NCI-H1436 (cell line): Measurements from ENCODE around the gene SLC16A2.

Experiments used
- DNase-seq: peaks from one replicate; lab custom pipeline; 2025; lab: John Stamatoyannopoulos, UW

The SLC16A2 gene

DNA sequence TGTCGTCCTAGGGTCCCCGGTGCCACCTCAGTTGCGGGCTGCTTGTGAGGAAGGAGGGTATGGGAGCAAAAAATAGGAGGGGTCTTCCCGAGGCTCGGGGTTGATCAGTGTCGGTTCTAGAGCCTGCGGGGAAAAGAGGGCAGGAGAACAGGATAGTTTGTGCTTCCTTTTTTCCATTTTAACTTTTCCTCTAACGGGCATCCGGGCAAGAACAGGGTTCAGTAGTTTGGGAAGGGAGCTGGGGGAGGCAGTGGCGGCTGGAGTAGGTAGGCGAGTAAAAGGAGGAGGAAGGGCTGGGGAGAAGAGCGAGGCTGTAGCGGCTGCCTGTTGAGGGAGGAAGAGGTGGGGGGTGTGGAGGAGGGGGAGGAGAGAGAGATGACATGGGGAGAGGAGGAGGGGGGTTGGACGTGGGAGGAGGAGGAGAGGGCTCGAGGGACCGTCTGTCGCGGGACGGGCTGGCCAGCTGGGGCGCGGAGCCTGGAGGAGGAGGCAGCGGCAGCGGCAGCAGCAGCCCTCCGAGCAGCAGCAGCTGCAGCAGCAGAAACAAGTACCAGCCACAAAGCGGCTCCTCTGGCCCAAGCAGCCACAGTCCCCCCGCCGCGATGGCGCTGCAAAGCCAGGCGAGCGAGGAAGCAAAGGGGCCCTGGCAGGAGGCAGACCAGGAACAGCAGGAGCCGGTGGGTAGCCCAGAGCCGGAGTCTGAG lies at the start of gene SLC16A2:
Gene SLC16A2, plus strand, starts transcription at position 458 of the 704 bp plus-strand sequence. Its CDS starts 145 bp downstream, at position 603.
- peak; percentile 64 for DNase-seq

DNA sequence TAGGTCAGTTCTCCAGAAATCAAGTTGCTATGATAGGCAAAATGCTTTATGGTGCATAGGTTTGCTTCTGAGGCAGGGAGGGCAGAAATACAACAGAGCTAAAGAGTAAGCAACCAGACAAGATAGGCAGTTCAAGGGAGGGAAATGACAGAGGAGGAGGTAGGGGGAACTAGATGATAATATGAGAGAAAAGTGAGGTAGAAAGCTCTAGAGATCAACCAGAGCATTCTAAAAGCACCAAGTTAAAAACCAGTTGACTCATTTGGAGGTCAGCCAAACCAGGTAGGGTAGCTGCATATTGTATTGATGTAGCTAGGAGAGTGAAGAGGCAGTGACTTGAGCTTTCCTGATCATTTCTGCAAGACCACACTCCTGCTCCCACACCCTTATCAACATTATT lies 49.0 kb upstream of the SLC16A2 start:
- no peak for DNase-seq

DNA sequence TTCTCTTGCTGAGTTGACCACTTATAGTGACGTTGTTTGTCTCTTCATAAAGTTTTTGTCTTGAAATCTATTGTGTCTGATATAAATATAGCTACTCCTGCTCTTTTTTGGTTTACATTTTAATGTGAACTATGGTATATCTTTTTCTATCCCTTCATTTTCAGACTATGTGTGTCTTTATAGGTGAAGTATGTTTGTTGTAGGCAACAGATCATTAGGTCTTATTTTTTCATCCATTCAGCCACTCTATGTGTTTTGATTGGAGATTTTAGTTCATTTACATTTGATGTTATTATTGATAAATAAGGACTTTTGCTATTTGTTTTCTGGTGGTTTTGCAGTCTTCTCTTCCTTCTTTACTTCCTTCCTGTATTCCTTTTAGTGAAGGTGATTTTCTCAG lies 44.0 kb upstream of the SLC16A2 start:
- DNase-seq = no peak

DNA sequence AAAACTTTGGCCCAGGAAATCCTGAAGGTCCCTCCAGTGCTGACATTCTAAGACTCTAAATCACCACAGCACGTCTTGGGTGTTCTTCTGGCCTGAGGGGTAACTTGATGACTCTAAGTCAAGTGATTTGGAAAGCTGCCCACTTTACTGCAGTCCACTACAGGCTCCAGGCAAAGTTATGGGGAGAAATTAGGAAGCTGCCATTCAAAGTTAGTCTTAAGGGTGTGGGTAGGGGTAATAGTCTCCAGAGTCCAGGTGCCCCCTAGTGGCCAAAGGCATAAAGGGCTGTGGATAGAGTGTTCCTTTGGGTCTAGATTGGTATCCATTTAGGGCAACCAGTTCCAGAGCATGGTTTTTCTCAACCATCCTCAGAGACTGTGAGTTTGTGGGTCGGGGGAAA lies 38.7 kb upstream of the SLC16A2 start:
- peak; percentile 21 for DNase-seq

DNA sequence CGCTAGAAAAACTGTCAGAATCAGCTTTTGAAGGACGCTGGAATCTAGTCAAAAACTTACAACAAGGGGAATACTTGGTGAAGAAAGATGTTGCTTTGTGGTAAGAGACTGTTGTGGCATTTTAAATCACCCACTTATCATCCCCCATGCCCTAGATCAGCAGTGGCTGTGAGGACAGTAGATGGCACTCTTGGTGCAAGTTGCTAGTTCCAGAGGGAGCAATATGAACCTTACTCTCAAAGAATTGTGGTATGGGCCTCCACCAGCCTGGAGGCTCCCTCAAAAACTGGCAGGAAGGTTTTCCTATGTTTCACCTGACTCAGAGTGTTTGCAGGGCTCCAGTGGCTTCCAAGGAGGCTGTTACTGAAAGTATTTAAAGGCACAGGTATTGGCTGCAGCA lies 37.7 kb upstream of the SLC16A2 start:
- DNase-seq = peak; percentile 12

DNA sequence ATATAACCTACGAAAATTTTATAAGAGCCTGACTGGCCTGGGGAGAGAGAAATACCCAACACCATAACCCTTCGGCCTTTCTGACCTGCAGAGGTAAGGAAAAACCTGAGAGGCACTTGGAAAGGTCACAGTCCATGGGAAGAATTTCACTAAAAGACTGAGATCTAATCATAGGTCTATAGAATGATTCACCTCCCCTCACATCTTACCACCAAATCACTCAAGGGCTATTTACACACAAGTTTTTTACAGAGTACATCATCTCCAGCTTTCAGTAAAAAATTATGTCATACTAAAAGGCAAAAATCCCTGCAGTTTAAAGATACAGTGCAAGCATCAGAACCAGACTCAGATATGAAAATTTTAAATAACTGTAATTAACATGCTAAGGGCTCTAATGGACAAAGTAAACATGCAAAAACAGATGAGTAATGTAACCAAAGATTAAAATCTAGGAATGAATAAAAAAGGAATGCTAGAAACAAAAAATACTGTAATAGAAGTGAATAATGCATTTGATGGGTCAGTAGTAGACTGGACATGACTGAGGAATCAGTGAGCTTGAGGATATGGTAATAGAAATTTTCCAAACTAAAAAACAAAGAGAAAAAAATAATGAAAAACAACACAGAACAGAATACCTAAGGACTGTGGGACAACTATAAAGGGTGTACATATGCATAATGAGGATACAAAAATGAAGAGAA lies 32.1 kb upstream of the SLC16A2 start:
- DNase-seq = no peak

DNA sequence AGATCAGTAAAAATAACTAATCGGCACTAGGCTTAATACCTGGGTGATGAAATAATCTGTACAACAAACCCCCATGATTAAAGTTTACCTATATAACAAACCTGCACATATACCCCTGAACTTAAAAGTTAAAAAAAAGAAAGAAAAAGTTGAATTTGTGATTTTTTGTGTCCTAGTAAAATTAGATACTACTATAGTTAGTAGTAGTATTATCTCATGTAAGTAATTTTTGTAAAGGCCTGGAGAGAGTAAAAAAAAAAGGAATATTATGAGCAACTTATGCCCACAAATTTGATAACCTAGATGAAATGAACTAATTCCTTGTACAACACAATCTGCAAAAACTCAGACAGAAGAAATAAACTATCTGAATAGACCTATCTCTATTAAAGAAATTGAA lies 25.7 kb upstream of the SLC16A2 start:
- DNase-seq = no peak

DNA sequence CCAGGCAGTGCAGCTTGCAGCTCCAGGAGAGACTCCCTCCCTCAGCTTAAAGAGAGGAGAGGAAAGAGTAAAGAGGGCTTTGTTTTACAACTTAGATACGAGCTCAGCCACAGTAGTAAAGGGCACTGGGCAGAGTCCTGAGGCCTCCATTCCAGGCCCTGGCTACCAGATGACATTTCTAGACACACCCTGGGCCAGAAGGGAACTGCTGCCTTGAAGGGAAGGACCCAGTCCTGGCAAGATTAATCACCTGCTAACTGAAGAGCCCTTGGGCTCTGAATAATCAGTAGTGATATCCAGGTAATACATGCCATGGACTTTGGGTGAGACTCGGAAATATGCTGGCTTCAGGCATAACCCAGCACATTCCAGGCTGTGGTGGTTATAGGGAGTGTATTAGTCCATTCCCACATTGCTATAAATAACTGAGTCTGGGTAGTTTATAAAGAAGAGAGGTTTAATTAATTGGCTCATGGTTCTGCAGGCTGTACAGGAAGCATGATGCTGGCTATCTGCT lies 15.3 kb upstream of the SLC16A2 start:
- no peak for DNase-seq

DNA sequence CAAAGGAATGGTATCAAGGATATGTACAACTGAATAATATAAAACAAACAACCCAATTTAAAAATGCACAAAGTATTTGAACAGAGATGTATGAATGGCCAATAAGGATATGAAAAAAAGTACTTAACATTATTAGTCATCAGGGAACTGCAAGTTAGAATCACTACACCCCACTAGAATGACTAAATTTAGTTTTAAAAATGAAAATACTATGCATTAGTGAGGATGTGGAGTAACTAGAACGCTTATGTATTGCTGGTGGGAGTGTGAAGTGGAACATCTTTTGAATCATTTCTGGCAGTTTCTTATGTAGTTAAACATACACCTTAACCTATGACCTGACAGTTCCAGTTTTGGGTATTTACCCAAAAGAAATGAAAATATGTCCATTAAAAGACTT lies 13.0 kb upstream of the SLC16A2 start:
- DNase-seq = no peak

DNA sequence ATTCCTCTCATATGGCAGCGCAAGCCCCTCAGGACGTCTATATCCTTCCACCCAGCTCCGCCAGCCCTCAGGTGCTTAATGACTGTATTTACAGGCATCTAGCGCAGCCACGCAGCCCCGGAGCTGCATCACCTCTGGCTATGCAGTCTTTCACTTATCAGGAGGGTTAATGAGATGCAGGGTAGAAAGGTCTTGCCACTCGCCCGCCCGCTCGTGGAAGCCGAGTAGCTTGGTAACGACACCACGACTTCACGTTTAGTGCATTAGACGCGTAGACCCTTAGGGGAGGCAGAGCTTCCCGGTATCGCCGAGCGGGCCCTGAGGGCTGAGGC lies 1.5 kb upstream of the SLC16A2 start:
- DNase-seq = peak; percentile 4

DNA sequence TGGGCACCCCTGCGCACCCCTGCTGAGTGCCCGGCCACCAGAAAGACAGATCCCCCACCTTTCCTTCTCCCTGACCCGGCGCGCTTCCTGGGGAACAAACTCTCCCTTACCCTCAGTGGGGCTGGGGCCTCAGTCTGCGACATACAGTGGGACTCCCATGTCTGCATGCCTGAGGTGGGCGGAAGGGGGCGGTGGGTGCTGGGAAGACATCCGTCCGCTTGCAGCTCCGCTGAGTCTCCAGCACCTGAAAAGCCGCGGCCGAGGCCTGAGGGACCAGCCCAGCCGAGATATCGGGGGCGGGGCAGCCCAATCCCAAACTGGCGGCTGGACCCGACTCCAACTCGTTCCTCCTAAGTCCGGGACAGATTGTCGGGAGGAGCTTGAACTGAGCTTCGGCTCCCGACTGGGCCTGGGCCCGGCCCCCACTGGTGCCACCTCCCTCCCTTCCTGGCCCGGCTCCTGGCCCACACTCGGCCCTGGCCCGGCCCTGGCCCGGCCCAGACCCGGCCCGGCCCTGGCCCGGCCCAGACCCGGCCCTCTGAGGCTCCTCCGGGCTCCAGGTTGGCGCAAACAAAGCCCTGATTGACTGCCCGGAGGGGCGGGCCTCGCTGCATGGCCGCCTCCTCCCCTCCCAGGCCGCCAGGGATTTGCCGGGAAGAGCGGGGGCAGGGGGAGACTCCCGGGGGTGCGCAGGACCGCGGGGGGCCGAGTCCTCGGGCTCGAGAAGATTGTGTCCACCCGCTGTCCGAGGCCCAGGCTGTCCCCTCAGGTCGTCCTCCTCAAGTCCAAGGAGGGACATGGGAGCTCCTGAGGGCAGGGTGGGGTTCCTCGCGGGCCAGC lies 877 bp upstream of the SLC16A2 start:
- peak; percentile 10 for DNase-seq

DNA sequence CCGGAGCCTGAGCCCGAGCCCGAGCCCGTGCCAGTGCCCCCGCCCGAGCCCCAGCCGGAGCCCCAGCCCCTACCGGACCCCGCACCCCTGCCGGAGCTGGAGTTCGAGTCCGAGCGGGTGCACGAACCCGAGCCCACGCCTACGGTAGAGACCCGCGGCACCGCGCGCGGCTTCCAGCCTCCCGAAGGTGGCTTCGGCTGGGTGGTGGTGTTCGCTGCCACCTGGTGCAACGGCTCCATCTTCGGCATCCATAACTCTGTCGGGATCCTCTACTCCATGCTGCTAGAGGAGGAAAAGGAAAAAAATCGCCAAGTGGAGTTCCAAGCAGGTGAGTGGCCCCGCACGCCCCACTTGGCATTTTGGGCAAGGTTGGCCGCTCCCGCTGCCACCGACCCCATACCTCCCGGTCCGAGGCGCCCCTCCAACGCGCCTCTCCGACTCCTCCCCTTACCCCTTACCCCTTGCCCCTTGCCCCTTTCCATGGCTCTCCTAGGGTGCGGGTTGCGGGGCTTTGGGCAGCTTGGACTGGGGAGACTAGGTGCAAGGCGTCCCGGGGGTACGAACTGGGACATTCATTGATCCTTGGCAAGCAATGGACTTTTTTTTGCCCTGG lies 553 bp downstream of the SLC16A2 start:
- no peak for DNase-seq

DNA sequence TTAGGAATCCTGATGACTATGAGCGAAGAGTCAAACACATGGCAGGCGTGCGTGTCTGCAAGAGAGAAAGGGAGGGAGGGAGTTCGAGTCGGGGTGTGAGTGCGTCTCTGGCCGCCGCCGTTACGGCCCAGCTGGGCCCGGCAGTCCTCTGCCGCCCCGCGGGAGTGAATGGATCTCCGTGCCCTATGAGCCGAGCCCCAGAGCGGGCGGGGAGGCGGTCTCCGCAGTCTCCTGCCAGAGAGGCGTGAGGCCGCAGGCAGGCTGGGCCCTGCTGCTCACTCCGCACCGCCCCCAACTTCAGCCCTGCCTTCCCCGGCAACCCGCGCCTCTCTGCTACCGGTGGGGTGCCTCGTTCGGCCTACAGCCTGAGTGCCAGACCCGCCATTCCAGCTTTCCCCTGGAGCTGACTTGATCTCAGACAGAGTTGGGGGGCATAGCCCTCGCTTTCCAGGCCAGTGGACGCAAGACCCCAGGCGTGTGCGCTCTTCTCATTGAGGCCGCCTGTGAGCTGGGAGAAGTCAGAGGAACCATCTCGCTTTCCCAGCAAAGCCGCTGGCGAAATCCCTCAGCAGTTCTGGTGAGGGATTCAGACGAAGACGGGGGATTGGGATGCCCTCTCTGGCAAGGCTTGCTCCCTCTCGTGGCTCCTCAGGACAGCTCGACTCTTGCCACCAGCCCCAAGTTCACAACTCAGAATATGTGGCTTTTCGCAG lies 1.4 kb downstream of the SLC16A2 start:
- no peak for DNase-seq

DNA sequence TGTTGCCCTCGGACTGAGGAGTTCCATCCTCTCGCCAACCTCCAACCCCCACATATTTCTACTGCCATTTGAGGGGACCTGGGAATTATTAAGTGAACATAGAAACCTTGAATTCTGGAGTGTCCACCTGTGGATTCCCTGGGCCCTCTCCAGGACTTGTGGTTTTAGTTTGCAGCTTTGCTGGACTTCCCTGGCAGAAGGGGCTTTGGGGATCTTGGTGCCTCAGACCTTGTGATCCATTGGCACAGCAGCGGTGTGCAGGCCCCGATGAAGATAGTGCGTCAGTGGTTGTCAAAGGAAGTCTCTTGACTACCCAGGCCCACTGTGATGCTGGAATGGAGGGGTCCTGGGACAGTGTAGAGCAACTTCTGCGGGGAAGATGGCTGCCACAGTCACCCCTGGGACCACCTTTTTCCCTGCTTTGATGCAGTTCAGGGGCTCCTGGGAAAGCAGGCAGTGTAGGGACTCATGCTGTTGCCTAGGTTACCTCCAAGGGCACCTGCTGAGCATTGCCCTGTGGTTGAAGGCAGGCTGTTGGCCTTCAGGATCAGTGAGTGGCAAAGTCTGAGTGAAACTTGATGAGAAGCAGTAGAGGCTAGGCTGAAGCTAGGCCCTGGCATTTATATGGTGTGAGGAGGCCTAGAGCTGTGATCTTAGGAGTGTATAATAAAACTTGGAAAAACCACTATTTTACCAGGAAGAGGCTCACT lies 2.2 kb downstream of the SLC16A2 start:
- DNase-seq = no peak

DNA sequence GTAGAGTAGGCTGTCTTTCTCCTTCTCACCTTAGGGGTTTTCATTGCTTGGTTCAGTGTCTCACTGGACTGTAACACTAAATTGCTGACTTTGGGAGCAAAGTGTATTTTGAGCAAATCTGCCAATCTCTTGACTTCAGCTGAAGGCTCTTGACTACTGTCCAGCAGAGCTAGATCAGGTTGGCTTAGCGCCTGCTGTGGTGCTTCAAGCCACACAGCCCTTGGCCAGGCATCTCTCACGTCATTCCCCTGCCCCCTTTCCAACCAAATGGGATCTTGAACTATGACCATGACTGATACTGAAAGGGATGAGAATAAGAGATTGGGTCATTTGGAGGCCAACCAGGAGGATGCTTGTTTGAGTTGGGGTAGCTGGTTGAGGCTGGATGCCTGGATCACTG lies 4.8 kb downstream of the SLC16A2 start:
- no peak for DNase-seq

DNA sequence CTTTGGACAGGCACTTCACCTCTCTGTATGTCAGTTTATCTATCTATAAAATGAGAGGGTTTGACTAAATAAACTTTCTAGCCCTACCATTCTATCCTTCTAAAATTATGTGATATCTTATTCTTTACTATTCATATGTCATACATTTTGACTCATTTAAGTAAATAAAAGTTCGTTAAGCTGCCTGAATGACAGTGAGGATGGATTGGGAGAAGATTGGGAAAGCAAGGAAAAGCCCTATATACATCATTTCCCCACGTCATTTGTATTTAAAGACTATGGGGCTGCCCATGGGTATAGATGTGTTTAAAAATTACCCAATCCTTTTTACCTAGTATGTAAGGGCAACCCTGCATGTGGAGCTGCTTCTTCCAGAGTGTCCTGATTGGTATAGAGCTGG lies 5.3 kb downstream of the SLC16A2 start:
- DNase-seq = no peak

DNA sequence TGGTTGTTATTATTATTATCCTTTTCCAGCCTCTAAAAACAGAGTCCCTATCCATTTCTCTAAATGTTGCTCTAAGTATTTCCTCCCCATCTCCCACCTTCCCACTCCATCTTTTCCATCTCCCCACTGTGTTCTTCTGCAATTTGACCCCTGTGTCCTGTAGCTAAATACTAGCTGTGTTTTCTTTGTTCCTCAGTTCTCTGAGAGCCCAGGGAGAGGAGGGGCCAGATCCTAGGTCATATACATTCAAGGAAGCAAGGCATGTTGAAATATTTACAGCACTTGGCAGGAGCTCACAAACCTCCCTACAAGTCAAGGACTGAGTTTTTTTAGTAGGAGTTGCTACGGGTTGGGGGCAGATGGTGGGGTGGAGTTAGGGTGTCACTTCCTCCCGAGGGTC lies 10.5 kb downstream of the SLC16A2 start:
- DNase-seq = no peak

DNA sequence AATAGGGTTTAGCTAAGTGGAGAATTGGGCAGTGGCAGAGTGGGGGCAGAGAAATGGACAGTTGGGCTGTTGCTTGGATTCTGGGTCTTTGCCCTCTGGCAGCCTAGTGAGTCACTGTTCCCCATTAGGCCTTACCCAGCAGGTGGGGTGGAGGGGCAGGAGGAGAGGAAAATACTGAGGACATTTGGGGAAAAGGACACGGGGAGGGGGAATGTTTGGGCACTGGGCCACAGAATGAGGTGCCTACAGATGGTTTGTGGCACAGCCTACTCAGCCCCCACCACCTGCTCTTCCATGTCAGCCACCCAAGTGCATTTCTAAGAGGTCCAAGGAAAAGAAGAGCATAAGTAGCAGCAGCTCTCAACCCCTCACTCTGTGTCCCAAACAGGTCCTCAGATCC lies 13.0 kb downstream of the SLC16A2 start:
- DNase-seq = no peak

DNA sequence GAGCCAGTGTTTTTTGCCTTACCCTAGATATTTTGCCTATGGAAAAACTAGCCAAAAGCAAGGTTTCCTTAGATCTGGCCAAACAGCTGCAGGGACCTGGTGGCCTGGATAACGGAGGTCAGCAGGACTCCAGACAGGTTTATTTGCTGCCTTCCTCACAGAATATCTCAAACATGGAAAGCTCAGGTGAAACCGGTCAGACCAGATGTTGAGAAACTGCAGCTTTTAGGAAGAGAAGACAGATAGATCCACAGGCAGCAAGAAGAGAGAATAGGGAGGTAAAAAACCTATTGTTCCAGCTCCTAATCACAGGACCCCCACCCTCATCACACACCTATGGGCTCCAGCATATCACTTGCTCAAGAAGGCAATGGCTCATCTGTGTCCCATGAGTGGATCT lies 16.2 kb downstream of the SLC16A2 start:
- DNase-seq = no peak

DNA sequence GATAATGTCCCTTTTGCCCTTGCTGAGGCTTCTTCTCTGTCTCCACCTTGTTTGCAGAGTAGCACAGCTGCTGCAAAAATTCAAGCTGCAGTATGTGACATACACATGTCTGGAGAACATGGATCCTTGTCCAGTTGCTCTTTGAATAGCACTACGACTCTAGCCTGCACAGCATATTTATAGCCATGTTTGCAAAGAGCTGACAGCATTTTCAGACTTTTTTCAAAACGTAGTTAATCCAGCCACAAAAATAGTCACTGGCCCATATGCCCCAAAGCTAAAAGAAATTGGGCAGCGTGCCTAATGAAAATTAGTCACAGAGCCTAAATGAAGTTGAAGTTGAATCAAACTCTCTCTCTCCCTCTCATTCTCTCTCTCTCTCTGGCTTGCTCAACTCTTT lies 17.5 kb downstream of the SLC16A2 start:
- DNase-seq = no peak

DNA sequence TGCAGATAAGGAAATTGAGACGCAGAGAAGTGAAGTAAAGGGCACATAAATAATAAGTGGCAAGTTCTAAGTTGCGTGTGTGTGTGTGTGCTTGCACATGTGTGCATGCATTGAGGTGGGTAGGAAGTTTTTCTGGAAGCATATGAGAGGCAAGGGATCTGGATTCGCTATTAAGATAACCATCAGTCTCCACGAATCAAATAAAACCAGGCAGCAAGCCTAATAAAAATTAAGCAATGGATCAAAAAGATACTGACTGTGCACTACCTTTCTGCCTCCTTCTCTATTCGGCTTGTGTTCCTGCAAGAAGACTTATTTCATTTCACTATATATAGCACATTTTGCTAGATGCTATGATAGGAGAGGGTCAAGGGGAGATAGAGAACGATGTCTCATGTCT lies 23.8 kb downstream of the SLC16A2 start:
- no peak for DNase-seq
